HG03457 (cell line): ENCODE data around the gene DNM3.
"Not testable (repeated sequence)": the region's sequence is repeated elsewhere in the genome, so short reads cannot be mapped to it uniquely, and the experiment has no call there.

Source experiments
- ATAC-seq: cut with Tn5 transposase; IDR thresholded peaks from one replicate; pipeline ENCODE4 v1.9.1; 2021; ENCODE audit warnings: moderate number of reproducible peaks; ENCODE audit not compliant: unreplicated experiment

Gene DNM3

GRCh38 chr1:172343240-172344160, 502.2 kb downstream of the DNM3 start:
- ATAC-seq: no peak

- no peak for ATAC-seq
Measured at GRCh38 chr1:172344444-172344843, 503.1 kb downstream of the DNM3 start.

GRCh38 chr1:172345077-172345476, 503.8 kb downstream of the DNM3 start:
- ATAC-seq: no peak

- ATAC-seq: no peak
Measured at GRCh38 chr1:172347416-172347815, 506.1 kb downstream of the DNM3 start.

GRCh38 chr1:172350856-172351255, 509.6 kb downstream of the DNM3 start:
- ATAC-seq: no peak

- ATAC-seq: no peak
Measured at GRCh38 chr1:172351346-172351745, 510.0 kb downstream of the DNM3 start.

- no peak for ATAC-seq
Measured at GRCh38 chr1:172351754-172352161, 510.5 kb downstream of the DNM3 start.

GRCh38 chr1:172352435-172352834, 511.1 kb downstream of the DNM3 start:
- no peak for ATAC-seq

GRCh38 chr1:172354291-172355274, 513.3 kb downstream of the DNM3 start:
- ATAC-seq: no peak

GRCh38 chr1:172356620-172357019, 515.3 kb downstream of the DNM3 start:
- ATAC-seq: no peak

- ATAC-seq: no peak
Measured at GRCh38 chr1:172357753-172358385, 516.6 kb downstream of the DNM3 start.

- ATAC-seq: no peak
Measured at GRCh38 chr1:172359491-172359999, 518.2 kb downstream of the DNM3 start.

- no peak for ATAC-seq
Measured at GRCh38 chr1:172360511-172360910, 519.2 kb downstream of the DNM3 start.

GRCh38 chr1:172360985-172361384, 519.7 kb downstream of the DNM3 start:
- ATAC-seq: no peak

- ATAC-seq: no peak
Measured at GRCh38 chr1:172363852-172364251, 522.6 kb downstream of the DNM3 start.

- ATAC-seq: not testable (repeated sequence)
Measured at GRCh38 chr1:172371646-172372045, 530.3 kb downstream of the DNM3 start.

- no peak for ATAC-seq
Measured at GRCh38 chr1:172373864-172374263, 532.6 kb downstream of the DNM3 start.

- ATAC-seq: no peak
Measured at GRCh38 chr1:172375211-172375631, 533.9 kb downstream of the DNM3 start.

- no peak for ATAC-seq
Measured at GRCh38 chr1:172376431-172376830, 535.1 kb downstream of the DNM3 start.

GRCh38 chr1:172377565-172377964, 536.3 kb downstream of the DNM3 start:
- ATAC-seq: no peak
